T-helper 1 cell treated with Interleukin-12 subunit alpha and Interleukin-12 subunit beta and Interleukin-4 antibody, amounts not matched to agents 30 μg/mL and 1 μg/mL, for 36 hours (primary cell): ENCODE results near the gene DHRS1.

ENCODE experiments used
- H3K27ac Mint-ChIP-seq: one replicate; pipeline ENCODE4 v1.8.0; 2021; ENCODE audit warnings: mild to moderate bottlenecking, mixed read lengths
- H3K27me3 Mint-ChIP-seq: one replicate; pipeline ENCODE4 v1.8.0; 2021; ENCODE audit warnings: low read depth, mixed read lengths
- H3K36me3 Mint-ChIP-seq: one replicate; pipeline ENCODE4 v1.8.0; 2021; ENCODE audit warnings: low read depth, mixed read lengths
- H3K4me1 Mint-ChIP-seq: one replicate; pipeline ENCODE4 v1.8.0; 2021; ENCODE audit warnings: low read depth, mixed read lengths
- H3K4me3 Mint-ChIP-seq: one replicate; pipeline ENCODE4 v1.8.0; 2021; ENCODE audit warnings: mild to moderate bottlenecking, moderate library complexity, mixed read lengths
- H3K9me3 Mint-ChIP-seq: one replicate; pipeline ENCODE4 v1.8.0; 2021; ENCODE audit warnings: mixed read lengths

Gene DHRS1

DNA sequence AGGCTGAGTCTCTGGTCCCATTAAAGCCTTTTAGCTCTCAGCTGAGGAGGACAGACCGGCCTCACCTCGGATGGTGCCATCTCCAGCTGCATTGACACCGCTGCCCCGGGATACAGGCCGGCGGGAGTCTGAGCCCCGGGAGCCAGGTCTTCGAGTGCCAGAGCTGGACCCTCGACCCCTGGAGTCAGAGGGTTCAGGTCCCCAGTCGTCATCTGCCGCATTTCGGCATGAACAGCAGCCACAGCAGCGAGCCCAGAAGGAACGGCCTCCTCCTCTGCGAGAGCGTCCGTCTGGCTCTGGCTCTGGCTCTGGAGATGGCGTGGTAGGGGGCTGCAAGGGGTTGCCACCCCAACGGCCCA, 37.6 kb downstream of the DHRS1 start:
- Mint-ChIP-seq H3K27ac (no peak overlapping the region), H3K27me3 (no peaks in the 10 kb centered on the region), H3K36me3 (peaks cover 13% of the 10 kb centered on the region), H3K9me3 (no peaks in the 10 kb centered on the region), H3K4me1 (no peaks in the 10 kb centered on the region), H3K4me3 (no peak overlapping the region)

DNA sequence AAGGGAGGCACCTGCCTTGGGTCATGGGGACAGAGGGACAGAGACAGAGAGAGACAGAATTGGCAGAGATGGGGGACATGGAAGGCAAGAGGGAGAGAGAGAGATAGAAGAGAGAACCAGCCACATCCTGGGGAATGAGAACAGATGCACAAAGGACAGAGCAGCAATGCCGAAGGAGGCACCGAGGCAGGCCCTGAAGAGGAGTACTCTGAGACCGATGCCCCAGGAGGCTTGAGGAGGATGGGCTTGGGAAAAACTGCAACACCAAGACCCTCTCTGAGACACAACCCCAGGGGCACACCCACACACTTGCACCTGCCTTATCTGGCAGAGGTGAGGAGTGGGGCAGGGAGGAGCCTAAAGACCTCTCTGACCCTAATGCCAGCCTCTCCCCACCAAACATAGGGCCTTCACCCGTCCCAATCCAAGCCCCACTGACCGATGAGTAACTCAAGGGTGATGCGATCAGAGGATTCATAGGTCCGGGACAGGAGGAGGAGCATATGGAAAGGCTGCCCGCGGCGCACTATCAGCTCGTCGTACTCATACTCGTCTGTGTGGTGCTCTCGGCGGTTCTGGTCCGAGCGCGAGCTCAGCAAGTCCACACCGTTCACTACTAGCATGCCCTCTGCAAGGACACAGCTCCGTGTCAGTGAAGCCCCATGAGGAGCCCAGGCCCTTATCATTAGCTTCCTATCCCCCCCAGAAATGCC, 38.2 kb downstream of the DHRS1 start:
- no peaks in the 10 kb centered on the region for H3K9me3 Mint-ChIP-seq
- no peaks in the 10 kb centered on the region for H3K4me1 Mint-ChIP-seq
- H3K36me3 Mint-ChIP-seq = peaks cover 7% of the 10 kb centered on the region
- H3K4me3 Mint-ChIP-seq = no peak overlapping the region
- H3K27ac Mint-ChIP-seq = no peak overlapping the region
- H3K27me3 Mint-ChIP-seq = no peaks in the 10 kb centered on the region

DNA sequence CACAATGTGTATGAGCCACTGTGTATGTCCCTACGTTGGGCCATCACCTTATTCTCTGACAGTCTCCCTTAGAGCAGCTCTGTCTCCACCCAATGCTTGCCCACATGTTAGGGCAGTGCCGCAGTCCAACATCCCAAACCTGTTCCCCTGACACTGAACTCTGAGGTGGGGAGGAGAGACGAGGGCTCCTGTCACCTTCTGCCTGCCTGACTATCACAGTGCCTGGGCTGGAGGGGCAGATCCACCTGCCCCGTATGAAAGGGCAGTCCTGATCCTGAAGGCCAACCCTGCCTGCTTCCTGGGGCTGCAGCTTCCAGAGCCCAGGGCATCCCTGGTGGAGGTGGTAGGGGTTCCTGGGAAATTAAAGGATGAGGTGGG, 38.8 kb downstream of the DHRS1 start:
- no peaks in the 10 kb centered on the region for H3K4me1 Mint-ChIP-seq
- H3K27me3 Mint-ChIP-seq = no peaks in the 10 kb centered on the region
- peaks cover 3% of the 10 kb centered on the region for H3K36me3 Mint-ChIP-seq
- no peaks in the 10 kb centered on the region for H3K9me3 Mint-ChIP-seq
- no peak overlapping the region for H3K4me3 Mint-ChIP-seq
- no peak overlapping the region for H3K27ac Mint-ChIP-seq

DNA sequence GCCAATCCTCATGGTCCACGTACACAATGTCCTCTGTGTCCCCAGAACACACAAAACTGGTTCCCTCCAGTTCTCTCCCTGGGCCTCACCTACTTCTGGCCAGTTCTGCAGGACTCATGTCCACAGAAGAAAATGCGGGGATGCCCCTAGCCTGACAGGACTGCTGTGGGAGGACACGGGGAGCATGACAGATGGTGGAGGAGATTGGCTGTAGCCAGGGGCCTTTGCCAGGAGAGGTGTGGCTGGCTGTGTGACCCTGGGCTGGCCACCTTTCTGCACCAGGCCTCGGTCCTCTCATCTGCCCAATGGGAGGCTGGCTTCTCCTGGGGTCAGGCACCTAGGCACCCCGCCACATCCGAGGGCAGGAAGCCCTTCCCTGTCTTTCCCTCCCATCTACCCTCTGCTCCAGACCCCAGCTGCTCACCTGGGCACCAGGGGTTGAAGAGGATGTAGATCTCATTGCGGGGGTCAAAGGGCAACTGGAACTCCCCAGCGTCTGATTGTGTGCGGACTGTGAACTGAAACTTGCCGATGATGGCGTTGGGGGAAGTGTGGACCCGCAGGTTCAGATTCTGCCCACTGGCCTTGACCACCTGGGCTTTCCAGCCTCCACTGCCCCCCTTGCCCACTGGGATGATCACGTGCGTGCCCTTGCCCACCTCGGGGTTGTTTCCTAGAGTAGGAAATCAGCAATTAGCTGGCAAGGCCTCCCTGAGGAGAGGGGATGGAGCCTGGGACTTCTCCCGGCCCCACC, 39.4 kb downstream of the DHRS1 start:
- no peaks in the 10 kb centered on the region for H3K27me3 Mint-ChIP-seq
- no peak overlapping the region for H3K27ac Mint-ChIP-seq
- no peaks in the 10 kb centered on the region for H3K9me3 Mint-ChIP-seq
- H3K4me3 Mint-ChIP-seq = no peak overlapping the region
- H3K36me3 Mint-ChIP-seq = peaks cover 5% of the 10 kb centered on the region
- no peaks in the 10 kb centered on the region for H3K4me1 Mint-ChIP-seq

DNA sequence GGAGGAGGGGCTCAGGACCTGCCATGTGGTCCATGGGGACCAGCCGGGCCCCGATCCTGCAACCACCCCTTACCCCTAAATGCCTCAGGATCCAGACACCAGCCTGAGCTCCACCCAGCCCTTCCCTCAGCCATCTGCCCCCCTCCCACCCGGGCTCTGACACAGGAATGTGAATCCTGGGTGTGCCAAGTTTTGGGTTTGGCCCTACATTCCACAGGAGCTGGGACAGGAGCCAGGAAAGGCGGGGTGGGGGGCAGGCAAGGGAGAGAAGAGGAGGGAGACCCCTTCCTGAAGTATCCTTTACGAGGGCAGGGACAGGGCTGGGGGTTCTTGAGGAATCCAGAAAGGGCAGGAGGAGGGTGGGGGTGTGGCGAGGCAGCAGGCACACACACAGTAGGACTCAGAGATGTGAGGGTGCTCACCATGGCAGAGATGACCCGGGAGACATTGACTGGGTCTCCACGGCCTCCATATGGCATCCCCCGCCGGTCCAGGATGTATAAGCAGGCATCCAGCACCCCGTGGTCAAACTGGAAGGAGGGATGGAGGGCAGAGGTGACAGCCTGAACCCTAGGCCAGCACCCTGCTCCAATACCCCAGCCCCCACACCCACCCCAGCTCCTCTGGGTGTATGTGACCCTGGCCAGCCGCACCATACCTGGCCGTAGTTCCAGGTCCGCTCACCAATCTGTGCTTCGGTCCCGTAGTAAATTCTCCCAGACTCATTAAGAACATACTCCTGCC, 40.1 kb downstream of the DHRS1 start:
- H3K36me3 Mint-ChIP-seq = peaks cover 4% of the 10 kb centered on the region
- no peaks in the 10 kb centered on the region for H3K27me3 Mint-ChIP-seq
- H3K4me1 Mint-ChIP-seq = no peaks in the 10 kb centered on the region
- H3K4me3 Mint-ChIP-seq = no peak overlapping the region
- no peaks in the 10 kb centered on the region for H3K9me3 Mint-ChIP-seq
- H3K27ac Mint-ChIP-seq = no peak overlapping the region

DNA sequence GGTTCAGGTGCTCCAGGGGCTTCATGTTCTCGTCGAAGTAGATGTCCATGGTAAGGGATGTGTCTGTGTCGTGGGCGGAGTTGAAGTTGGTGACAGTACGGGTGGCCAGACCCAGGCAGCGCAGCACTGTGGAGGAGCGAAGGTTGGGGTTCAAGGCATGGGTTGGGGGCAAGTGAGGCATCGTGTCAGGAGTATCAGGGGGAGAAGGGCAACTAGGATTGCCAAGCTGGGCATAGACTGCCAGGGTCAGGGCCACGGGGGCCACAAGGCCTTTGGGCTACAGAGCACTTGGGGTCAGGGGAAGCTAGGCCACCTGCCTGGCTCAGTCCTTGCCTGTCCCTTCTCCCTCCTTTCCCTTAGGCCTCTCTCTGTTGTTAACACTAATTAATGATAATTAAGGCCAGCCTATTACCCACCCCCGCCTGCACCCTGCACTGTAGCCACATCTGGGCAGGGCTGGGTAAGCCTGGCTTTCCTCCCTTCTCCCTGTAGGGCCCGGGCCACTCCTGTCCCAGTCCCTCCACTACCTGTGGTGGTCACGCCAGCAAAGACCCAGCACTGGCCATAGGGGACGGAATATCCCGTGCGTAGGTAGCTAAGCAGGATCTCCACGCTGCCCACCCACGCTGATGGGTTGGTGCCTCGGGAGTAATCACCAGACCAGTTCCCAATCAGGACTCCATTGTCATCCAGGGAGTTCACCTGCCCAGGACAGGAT, 40.9 kb downstream of the DHRS1 start:
- no peak overlapping the region for H3K4me3 Mint-ChIP-seq
- no peak overlapping the region for H3K27ac Mint-ChIP-seq
- no peaks in the 10 kb centered on the region for H3K9me3 Mint-ChIP-seq
- H3K36me3 Mint-ChIP-seq = peaks cover 7% of the 10 kb centered on the region
- no peaks in the 10 kb centered on the region for H3K27me3 Mint-ChIP-seq
- no peaks in the 10 kb centered on the region for H3K4me1 Mint-ChIP-seq

DNA sequence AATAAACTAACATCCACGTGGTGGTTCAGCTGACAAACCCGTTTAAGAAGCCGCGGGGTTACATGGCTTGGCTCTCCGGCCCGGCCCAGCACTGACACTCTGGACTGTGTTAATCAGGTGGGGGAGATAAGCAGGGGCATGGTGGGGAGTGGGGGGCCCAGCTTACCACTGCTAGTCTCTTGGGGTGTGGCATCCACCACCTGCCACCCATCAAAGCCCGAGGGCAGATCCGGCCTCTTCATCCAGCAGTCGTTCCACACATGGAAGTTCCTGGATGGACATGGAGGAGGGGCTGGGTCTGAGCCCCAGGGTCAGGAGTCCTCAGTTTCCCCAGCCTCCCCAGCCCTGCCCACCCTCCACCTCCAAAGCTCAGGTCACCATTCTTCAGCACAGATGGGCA, 41.5 kb downstream of the DHRS1 start:
- Mint-ChIP-seq H3K36me3 (peaks cover 8% of the 10 kb centered on the region), H3K4me3 (no peak overlapping the region), H3K4me1 (no peaks in the 10 kb centered on the region), H3K9me3 (no peaks in the 10 kb centered on the region), H3K27ac (no peak overlapping the region), H3K27me3 (no peaks in the 10 kb centered on the region)

DNA sequence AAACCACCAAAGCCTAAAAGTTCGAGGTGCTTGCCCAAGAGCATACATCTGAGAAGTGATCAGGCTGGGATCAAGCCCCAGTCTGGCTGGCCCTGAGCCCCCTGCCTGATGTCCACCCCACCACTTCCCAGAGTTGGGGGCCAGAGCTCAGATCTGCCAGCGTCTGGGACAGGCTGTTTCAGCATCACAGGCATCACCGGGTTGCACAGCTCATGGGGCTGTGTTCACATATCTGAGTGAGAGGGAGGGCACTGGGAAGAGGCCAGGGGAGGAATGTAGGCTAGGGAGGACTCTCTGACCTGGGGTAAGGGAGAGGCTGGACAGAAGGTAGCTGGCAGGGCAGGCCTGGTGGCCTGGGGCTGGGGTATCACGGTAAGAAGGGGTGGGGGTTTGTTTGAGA, 42.6 kb downstream of the DHRS1 start:
- peak overlapping the region; percentile 31 for H3K27ac Mint-ChIP-seq
- no peaks in the 10 kb centered on the region for H3K27me3 Mint-ChIP-seq
- H3K4me1 Mint-ChIP-seq = no peaks in the 10 kb centered on the region
- H3K36me3 Mint-ChIP-seq = peaks cover 8% of the 10 kb centered on the region
- H3K4me3 Mint-ChIP-seq = no peak overlapping the region
- H3K9me3 Mint-ChIP-seq = no peaks in the 10 kb centered on the region

DNA sequence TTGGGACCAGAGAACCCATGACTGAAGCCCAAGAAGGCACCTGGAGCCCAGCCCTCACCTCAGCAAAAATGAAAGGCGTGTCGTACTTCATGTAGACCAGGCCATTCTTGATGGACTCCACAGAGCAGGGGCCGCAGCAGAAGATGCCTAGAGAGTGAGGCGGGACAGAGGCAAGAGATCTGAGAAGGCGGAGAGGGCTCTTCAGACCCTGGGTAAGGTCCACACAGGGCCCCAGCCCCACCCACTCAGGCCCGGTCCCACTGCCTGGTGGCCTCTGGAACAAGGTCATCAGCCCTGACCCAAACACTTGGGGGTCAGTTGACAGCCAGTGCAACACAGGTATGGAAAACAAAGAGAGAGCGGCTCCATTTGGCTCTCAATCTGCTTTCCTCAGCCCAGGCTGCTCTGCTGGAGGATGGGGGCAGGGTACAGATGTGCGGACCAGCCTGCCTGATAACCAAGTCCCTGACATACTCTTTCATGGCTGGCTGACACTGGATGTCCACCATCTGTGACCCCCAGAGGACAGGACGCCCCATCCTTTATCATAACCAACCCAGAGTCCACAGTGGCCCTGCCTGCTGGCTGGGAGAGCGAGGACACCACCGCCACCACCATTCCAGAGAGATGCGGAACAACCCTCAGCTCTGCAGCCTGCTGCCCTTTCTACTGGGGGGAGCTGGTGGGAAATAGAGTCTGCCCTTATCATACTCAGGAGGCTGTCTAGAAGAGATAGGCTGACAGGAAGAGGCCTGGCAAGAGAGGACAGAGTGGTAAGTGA, 43.5 kb downstream of the DHRS1 start:
- Mint-ChIP-seq H3K27me3 (no peaks in the 10 kb centered on the region), H3K27ac (no peak overlapping the region), H3K4me1 (peaks cover 6% of the 10 kb centered on the region), H3K4me3 (no peak overlapping the region), H3K9me3 (no peaks in the 10 kb centered on the region), H3K36me3 (peaks cover 8% of the 10 kb centered on the region)

DNA sequence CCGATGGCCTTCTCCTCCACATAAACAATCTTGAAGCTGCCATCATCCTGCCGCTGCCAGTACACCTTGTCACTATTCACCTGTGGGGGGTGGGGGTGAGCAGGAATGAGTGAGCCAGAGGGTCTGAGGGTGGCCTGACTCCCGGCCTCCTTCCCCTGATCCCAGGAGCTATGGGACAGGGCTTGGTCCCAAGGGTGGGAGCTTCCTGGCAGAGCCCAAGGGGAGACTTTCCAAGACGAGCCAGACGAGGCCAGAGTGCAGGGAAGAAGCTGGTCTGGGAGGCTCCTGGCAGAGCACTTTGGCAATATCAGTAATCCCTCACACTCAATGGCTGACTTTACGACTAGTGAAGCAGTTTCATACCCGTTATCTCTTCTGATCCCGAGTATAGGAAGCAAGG, 44.1 kb downstream of the DHRS1 start:
- H3K27ac Mint-ChIP-seq = no peak overlapping the region
- H3K27me3 Mint-ChIP-seq = no peaks in the 10 kb centered on the region
- H3K9me3 Mint-ChIP-seq = no peaks in the 10 kb centered on the region
- H3K4me1 Mint-ChIP-seq = peaks cover 13% of the 10 kb centered on the region
- no peak overlapping the region for H3K4me3 Mint-ChIP-seq
- H3K36me3 Mint-ChIP-seq = peaks cover 8% of the 10 kb centered on the region

DNA sequence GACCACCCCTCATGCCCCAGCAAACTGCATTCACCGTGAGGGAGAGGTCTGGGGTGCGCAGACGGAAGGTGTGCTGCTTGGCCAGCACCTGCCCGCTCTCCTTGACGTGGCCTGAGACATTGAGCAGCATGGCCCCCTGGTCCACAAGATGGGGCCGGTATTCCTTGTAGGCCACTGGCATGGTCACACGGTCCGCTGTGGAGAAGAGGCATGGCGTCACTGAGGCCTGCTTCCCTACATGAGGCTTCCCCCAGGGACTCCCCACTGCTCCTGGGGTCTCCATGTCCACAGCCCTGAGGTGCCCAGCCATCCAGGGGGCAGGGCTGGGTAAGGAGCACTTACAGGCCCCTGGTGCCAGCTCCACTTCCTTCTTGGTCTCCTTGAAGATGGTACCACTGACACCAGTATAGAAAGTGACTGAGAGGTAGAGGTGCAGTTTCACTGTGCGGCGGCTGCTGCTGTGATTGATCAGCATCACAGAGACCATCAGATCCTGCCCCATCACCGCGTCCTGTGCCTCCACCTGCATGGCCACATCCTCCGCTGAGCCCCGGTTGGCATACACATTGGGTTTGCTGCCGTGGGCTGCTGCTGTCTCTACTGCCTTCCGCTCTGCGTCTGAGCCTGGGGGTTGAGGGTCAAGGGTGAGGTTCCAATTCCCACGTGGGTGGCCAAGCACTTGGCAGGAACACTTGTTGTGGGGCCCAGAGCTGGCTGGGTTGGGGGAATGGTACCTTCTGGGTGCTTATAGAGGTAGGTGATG, 44.8 kb downstream of the DHRS1 start:
- no peaks in the 10 kb centered on the region for H3K27me3 Mint-ChIP-seq
- no peak overlapping the region for H3K4me3 Mint-ChIP-seq
- H3K4me1 Mint-ChIP-seq = peaks cover 19% of the 10 kb centered on the region
- peaks cover 12% of the 10 kb centered on the region for H3K36me3 Mint-ChIP-seq
- no peaks in the 10 kb centered on the region for H3K9me3 Mint-ChIP-seq
- no peak overlapping the region for H3K27ac Mint-ChIP-seq

DNA sequence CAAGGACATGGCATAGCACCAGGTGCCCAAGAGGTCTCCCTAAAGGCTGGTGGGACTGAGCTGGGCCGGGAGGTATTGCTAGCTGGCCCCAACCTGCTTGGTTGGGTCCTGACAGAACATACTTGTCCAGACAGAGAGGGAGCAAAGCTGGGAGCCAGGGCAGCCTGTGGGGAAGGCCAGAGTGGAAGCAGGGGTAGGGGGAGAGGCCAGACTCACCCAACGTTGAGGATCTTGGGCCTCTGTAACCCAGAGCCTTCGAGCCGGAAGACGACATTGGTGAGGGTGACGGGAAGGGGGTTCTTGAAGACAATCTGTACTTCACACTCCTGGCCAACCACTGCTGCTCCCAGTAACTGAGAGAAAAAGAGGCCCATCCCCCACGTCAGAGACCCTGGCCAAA, 45.6 kb downstream of the DHRS1 start:
- Mint-ChIP-seq H3K36me3 (peaks cover 15% of the 10 kb centered on the region), H3K4me3 (no peak overlapping the region), H3K27me3 (no peaks in the 10 kb centered on the region), H3K9me3 (no peaks in the 10 kb centered on the region), H3K4me1 (peaks cover 25% of the 10 kb centered on the region), H3K27ac (no peak overlapping the region)

DNA sequence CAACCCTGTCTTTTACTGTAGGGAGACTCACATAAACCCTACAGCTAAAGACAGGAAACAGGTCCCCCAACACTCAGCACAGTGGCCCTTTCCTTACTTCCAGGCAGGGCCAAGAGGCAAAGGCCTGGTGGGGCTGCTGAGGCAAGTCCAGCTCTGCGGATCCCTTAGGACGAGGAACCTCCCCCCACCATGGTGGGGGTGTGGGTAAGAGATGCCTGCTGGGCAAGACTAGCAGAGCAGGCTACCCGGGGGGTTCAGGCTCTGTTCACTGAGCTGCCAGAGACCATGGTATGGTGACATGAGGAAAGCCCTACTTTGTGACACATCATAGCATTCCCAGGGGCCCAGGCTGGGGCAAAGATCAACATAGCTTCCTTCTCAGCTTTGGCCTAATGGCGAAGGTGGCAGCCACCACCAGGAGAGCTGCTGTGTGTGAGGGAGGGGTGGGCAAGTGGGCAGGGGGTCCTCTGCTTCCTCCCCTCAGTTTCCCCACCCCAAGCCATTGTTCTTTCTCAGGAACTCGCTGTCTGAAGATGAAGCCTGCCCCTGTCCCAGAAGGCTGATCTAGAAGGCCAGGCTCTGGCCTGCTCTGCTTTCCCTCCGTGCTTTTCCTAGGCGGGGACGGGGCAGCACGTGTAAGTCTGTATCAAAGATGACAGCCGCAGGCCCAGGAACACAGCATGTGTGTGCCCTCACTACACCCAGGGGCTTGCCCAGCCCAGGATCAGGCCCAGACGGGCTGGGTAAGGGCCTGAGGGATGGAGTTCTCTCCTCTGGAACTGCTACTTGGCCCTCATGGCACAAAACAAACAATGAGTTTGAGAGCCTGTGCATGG, 47.1 kb downstream of the DHRS1 start:
- no peak overlapping the region for H3K27ac Mint-ChIP-seq
- no peak overlapping the region for H3K4me3 Mint-ChIP-seq
- H3K4me1 Mint-ChIP-seq = peaks cover 30% of the 10 kb centered on the region
- peaks cover 15% of the 10 kb centered on the region for H3K36me3 Mint-ChIP-seq
- H3K9me3 Mint-ChIP-seq = no peaks in the 10 kb centered on the region
- H3K27me3 Mint-ChIP-seq = no peaks in the 10 kb centered on the region
